HepG2 (cell line): ENCODE data around the gene UBQLN4. TPM values are rescaled to one million over a fixed set of nuclear protein-coding genes. Genes with fewer than 3 reads are reported as not detected.

Source experiments
- GATA4 ChIP-seq: sonication (generic); IDR thresholded peaks from 2 replicates; pipeline ENCODE4 v1.6.1; 2016; ENCODE audit warnings: antibody characterized with exemption, low read depth, borderline replicate concordance
- TEAD2 ChIP-seq: sonication (generic); formaldehyde crosslinking; IDR thresholded peaks from 2 replicates; pipeline ENCODE4 v1.9.0; 2021; ENCODE audit warnings: missing genetic modification reagents
- YEATS4 ChIP-seq: sonication (generic); formaldehyde crosslinking; IDR thresholded peaks from 2 replicates; pipeline ENCODE4 v1.4.0; 2020; ENCODE audit warnings: missing genetic modification reagents, borderline replicate concordance
- ZNF12 ChIP-seq: sonication (generic); formaldehyde crosslinking; IDR thresholded peaks from 2 replicates; pipeline ENCODE4 v1.5.0; 2020; ENCODE audit warnings: missing genetic modification reagents
- polyA plus RNA-seq, 8 experiments: library from polyadenylated mRNA; depleted of rRNA in 3 of 8; stranded (reverse) in 7 of 8; unstranded in 1 of 8; fragments of >200 nt; fragmentation: Illumina TruSeq in 4 of 8; extraction: Trizol in 4 of 8; gene quantifications; 2 replicates each; pipeline versions ENCODE4 v1.2.1 to v1.2.3, GENCODE V29; 2011 to 2016; ENCODE audit warnings: low read depth in 4 of 8, missing spikeins in 1 of 8, mixed read lengths in 1 of 8; ENCODE audit not compliant: insufficient read depth in 1 of 8
- total RNA-seq, 5 experiments: library from RNA; depleted of rRNA; stranded (reverse); fragments of >200 nt; fragmentation: Illumina TruSeq; extraction: Trizol; gene quantifications; 2 replicates each; pipeline ENCODE4 v1.2.3, GENCODE V29; 2016; ENCODE audit warnings: low read depth in 1 of 5
- TF ChIP-seq, protein P1 (sequence below): sonication (generic); formaldehyde crosslinking; IDR thresholded peaks from 2 replicates; pipeline ENCODE4 v1.4.0; 2020; ENCODE audit warnings: missing genetic modification reagents
- TF ChIP-seq, protein P2 (sequence below): sonication (generic); formaldehyde crosslinking; IDR thresholded peaks from 2 replicates; pipeline ENCODE4 v1.4.0; 2020; ENCODE audit warnings: missing genetic modification reagents, mild to moderate bottlenecking, borderline replicate concordance
- TF ChIP-seq, protein P3 (sequence below): sonication (generic); formaldehyde crosslinking; conservative IDR thresholded peaks from 2 replicates; pipeline ENCODE4 v1.4.0; 2020; ENCODE audit warnings: missing genetic modification reagents
- TF ChIP-seq, protein P4 (sequence below): sonication (generic); formaldehyde crosslinking; IDR thresholded peaks from 2 replicates; pipeline ENCODE4 v1.4.0; 2020; ENCODE audit warnings: low read depth, mild to moderate bottlenecking, missing genetic modification reagents
- TF ChIP-seq, protein P5 (sequence below): fragments of 450-650 bp; IDR thresholded peaks from 2 replicates; pipeline ENCODE4 v1.6.1; 2017; ENCODE audit warnings: mild to moderate bottlenecking
- TF ChIP-seq, protein P6 (sequence below): sonication (generic); formaldehyde crosslinking; IDR thresholded peaks from 2 replicates; pipeline ENCODE4 v1.5.0; 2020; ENCODE audit warnings: mild to moderate bottlenecking, missing genetic modification reagents, borderline replicate concordance

UBQLN4 gene
- total and polyA plus RNA-seq, 2 of the 13 experiments (the other 11 are each of a cell fraction or from before 2014, with no cell fraction given): 31.5 to 39.8 TPM

DNA sequence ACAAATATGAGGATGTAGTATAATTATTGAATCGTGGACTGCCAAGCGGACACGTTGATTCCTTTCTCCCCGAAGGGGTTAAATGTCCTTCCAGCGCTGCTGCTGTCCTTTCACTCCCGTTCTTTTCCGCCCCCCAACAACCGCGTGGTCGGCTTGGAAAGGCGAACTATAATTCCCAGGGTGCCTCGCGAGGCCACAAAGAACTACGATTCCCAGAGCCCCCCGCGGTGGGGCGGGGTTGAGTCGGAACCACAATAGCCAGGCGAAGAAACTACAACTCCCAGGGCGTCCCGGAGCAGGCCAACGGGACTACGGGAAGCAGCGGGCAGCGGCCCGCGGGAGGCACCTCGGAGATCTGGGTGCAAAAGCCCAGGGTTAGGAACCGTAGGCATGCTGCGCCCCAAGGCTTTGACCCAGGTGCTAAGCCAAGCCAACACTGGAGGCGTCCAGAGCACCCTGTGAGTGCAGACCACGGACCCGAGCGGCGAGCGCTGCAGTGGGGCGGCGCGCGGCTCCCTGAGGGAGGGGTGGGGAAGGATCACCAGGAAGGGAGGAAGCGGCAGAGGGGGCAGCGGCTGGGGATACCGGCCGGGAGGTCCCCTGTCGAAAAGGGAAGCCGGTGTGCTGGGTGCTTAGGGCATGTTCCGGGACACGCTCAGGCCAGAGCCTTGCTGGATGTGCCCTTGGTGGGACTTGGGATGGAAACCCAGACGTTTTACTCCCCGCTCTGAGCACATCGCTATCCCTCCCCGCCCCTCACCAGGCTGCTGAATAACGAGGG is 1.1 kb upstream of the UBQLN4 start, which contains the start of gene LAMTOR2 (continued):
- TF ChIP-seq, protein P1, sequence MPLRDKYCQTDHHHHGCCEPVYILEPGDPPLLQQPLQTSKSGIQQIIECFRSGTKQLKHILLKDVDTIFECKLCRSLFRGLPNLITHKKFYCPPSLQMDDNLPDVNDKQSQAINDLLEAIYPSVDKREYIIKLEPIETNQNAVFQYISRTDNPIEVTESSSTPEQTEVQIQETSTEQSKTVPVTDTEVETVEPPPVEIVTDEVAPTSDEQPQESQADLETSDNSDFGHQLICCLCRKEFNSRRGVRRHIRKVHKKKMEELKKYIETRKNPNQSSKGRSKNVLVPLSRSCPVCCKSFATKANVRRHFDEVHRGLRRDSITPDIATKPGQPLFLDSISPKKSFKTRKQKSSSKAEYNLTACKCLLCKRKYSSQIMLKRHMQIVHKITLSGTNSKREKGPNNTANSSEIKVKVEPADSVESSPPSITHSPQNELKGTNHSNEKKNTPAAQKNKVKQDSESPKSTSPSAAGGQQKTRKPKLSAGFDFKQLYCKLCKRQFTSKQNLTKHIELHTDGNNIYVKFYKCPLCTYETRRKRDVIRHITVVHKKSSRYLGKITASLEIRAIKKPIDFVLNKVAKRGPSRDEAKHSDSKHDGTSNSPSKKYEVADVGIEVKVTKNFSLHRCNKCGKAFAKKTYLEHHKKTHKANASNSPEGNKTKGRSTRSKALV (CRISPR knock-in tag): no peak
- TF ChIP-seq, protein P2, sequence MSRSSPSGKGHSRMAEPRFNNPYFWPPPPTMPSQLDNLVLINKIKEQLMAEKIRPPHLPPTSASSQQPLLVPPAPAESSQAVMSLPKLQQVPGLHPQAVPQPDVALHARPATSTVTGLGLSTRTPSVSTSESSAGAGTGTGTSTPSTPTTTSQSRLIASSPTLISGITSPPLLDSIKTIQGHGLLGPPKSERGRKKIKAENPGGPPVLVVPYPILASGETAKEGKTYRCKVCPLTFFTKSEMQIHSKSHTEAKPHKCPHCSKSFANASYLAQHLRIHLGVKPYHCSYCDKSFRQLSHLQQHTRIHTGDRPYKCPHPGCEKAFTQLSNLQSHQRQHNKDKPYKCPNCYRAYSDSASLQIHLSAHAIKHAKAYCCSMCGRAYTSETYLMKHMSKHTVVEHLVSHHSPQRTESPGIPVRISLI (CRISPR knock-in tag): 0 out of 2 replicates have a peak, but pooled peaks have one; percentile 7
- peak; percentile 68; the same call in 1 of the 2 replicates for TF ChIP-seq YEATS4 (CRISPR knock-in tag)
- 0 out of 2 replicates have a peak, but pooled peaks have one; percentile 23 for TF ChIP-seq GATA4
- TF ChIP-seq, protein P3, sequence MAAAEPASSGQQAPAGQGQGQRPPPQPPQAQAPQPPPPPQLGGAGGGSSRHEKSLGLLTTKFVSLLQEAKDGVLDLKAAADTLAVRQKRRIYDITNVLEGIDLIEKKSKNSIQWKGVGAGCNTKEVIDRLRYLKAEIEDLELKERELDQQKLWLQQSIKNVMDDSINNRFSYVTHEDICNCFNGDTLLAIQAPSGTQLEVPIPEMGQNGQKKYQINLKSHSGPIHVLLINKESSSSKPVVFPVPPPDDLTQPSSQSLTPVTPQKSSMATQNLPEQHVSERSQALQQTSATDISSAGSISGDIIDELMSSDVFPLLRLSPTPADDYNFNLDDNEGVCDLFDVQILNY (CRISPR knock-in tag): peak; percentile 48; the same call in 1 of the 2 replicates
- peak; percentile 9; the same call in 1 of the 2 replicates for TF ChIP-seq ZNF12
- TF ChIP-seq, protein P4, sequence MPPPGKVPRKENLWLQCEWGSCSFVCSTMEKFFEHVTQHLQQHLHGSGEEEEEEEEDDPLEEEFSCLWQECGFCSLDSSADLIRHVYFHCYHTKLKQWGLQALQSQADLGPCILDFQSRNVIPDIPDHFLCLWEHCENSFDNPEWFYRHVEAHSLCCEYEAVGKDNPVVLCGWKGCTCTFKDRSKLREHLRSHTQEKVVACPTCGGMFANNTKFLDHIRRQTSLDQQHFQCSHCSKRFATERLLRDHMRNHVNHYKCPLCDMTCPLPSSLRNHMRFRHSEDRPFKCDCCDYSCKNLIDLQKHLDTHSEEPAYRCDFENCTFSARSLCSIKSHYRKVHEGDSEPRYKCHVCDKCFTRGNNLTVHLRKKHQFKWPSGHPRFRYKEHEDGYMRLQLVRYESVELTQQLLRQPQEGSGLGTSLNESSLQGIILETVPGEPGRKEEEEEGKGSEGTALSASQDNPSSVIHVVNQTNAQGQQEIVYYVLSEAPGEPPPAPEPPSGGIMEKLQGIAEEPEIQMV: no peak
- no peak for TF ChIP-seq TEAD2 (CRISPR knock-in tag)
- TF ChIP-seq, protein P5, sequence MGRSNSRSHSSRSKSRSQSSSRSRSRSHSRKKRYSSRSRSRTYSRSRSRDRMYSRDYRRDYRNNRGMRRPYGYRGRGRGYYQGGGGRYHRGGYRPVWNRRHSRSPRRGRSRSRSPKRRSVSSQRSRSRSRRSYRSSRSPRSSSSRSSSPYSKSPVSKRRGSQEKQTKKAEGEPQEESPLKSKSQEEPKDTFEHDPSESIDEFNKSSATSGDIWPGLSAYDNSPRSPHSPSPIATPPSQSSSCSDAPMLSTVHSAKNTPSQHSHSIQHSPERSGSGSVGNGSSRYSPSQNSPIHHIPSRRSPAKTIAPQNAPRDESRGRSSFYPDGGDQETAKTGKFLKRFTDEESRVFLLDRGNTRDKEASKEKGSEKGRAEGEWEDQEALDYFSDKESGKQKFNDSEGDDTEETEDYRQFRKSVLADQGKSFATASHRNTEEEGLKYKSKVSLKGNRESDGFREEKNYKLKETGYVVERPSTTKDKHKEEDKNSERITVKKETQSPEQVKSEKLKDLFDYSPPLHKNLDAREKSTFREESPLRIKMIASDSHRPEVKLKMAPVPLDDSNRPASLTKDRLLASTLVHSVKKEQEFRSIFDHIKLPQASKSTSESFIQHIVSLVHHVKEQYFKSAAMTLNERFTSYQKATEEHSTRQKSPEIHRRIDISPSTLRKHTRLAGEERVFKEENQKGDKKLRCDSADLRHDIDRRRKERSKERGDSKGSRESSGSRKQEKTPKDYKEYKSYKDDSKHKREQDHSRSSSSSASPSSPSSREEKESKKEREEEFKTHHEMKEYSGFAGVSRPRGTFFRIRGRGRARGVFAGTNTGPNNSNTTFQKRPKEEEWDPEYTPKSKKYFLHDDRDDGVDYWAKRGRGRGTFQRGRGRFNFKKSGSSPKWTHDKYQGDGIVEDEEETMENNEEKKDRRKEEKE: no peak
- TF ChIP-seq, protein P6, sequence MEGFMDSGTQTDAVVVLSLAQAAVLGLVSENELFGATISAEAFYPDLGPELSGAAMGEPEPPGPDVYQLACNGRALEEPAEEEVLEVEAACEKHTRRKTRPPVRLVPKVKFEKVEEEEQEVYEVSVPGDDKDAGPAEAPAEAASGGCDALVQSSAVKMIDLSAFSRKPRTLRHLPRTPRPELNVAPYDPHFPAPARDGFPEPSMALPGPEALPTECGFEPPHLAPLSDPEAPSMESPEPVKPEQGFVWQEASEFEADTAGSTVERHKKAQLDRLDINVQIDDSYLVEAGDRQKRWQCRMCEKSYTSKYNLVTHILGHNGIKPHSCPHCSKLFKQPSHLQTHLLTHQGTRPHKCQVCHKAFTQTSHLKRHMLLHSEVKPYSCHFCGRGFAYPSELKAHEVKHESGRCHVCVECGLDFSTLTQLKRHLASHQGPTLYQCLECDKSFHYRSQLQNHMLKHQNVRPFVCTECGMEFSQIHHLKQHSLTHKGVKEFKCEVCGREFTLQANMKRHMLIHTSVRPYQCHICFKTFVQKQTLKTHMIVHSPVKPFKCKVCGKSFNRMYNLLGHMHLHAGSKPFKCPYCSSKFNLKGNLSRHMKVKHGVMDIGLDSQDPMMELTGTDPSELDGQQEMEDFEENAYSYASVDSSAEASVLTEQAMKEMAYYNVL (CRISPR knock-in tag): no peak; the same call in 1 of the 2 replicates
